A549 (cell line): ENCODE results near the gene H2AZ2. TPM values are rescaled to one million over a fixed set of nuclear protein-coding genes. Genes with fewer than 3 reads are reported as not detected.
"Not testable (repeated sequence)": the region's sequence is repeated elsewhere in the genome, so short reads cannot be mapped to it uniquely, and the experiment has no call there.

Experiments
- ATAC-seq, 2 experiments: fragments of 200-7000 bp in 1 of 2; fragments of >200 bp in 1 of 2; cut with Nextera tagmentation in 1 of 2; cut with Tn5 transposase in 1 of 2; 3 replicates each; pipeline versions ENCODE4 v1.8.0 to v1.9.1; 2018 to 2020; ENCODE audit warnings: mild to moderate bottlenecking in 1 of 2, moderate library complexity in 1 of 2
- CTCF ChIA-PET: fragments of 300-600 bp; sonication (Branson Sonifier 250); formaldehyde crosslinking; extraction: SDS; loops from one replicate; lab custom pipeline; 2021; ENCODE audit warnings: antibody characterized with exemption, inconsistent platforms; lab: Yijun Ruan, JAX
- POLR2A ChIA-PET: fragments of 350-600 bp; formaldehyde crosslinking; extraction: SDS; loops from one replicate; lab custom pipeline; 2021; ENCODE audit warnings: antibody characterized with exemption, inconsistent platforms; lab: Yijun Ruan, JAX
- DNase-seq, 2 experiments: peaks; one replicate each; pipeline versions ENCODE4 v3.0.0 to v3.0.0-alpha.2; 2011 to 2016; ENCODE audit warnings: low read depth in 1 of 2, low spot score in 1 of 2
- FAIRE-seq: peaks from 2 replicates; lab custom pipeline; 2011; peaks lifted over from hg19 to GRCh38; lab: Jason Lieb, UNC
- H3K27ac ChIP-seq, 2 experiments: fragments of >200 bp; sonication (Bioruptor Twin); formaldehyde crosslinking; 3 replicates each; pipeline ENCODE4 v1.5.1; 2016 to 2017
- H3K4me1 ChIP-seq: fragments of >200 bp; sonication (Bioruptor Twin); formaldehyde crosslinking; 3 replicates; pipeline ENCODE4 v1.6.1; 2016
- H3K4me2 ChIP-seq: fragments of >200 bp; sonication (Bioruptor Twin); formaldehyde crosslinking; 3 replicates; pipeline ENCODE4 v1.6.1; 2016
- H3K4me3 ChIP-seq: fragments of >200 bp; sonication (Bioruptor Twin); formaldehyde crosslinking; 3 replicates; pipeline ENCODE4 v1.5.1; 2016
- H3K9me3 ChIP-seq: fragments of >200 bp; sonication (Bioruptor Twin); formaldehyde crosslinking; 3 replicates; pipeline ENCODE4 v1.6.1; 2016
- ATOH8 ChIP-seq: fragments of 250-450 bp; sonication (Bioruptor Pico); IDR thresholded peaks from 2 replicates; pipeline ENCODE4 v1.5.0; 2020; ENCODE audit warnings: low read depth, mild to moderate bottlenecking, moderate library complexity
- CEBPB ChIP-seq, 2 experiments: fragments of >200 bp in 1 of 2; sonication (Bioruptor Twin) in 1 of 2; formaldehyde crosslinking in 1 of 2; IDR thresholded peaks; 2 replicates each; pipeline ENCODE4 v1.6.1; 2012 to 2016
- CHD2 ChIP-seq: fragments of 150-350 bp; IDR thresholded peaks from 2 replicates; pipeline ENCODE4 v1.6.1; 2014; ENCODE audit warnings: low read length; ENCODE audit not compliant: partially characterized antibody
- E2F6 ChIP-seq: IDR thresholded peaks from 2 replicates; pipeline ENCODE4 v1.6.1; 2012; ENCODE audit warnings: low read depth, borderline replicate concordance
- ESRRA ChIP-seq: fragments of 150-350 bp; IDR thresholded peaks from 2 replicates; pipeline ENCODE4 v1.6.1; 2014; ENCODE audit warnings: mild to moderate bottlenecking, low read length, borderline replicate concordance
- FOSL2 ChIP-seq, 2 experiments: fragments of 450-650 bp in 1 of 2; fragments of >200 bp in 1 of 2; sonication (Bioruptor Twin) in 1 of 2; formaldehyde crosslinking; IDR thresholded peaks; 2 replicates each; pipeline versions ENCODE4 v1.5.0 to v1.6.1; 2016 to 2020; ENCODE audit warnings: mild to moderate bottlenecking in 1 of 2, moderate library complexity in 1 of 2
- FOXS1 ChIP-seq: fragments of 250-450 bp; sonication (Bioruptor Pico); IDR thresholded peaks from 2 replicates; pipeline ENCODE4 v1.5.0; 2020; ENCODE audit warnings: mild to moderate bottlenecking, moderate library complexity
- HMGXB4 ChIP-seq: fragments of 250-450 bp; sonication (Bioruptor Pico); IDR thresholded peaks from 2 replicates; pipeline ENCODE4 v1.5.0; 2021; ENCODE audit warnings: mild to moderate bottlenecking, moderate library complexity, borderline replicate concordance
- KDM1A ChIP-seq: fragments of 200-600 bp; sonication (generic); IDR thresholded peaks from 2 replicates; pipeline ENCODE4 v1.6.1; 2016; ENCODE audit warnings: low read depth, mild to moderate bottlenecking
- NPAS2 ChIP-seq: fragments of 250-450 bp; sonication (Bioruptor Pico); IDR thresholded peaks from 2 replicates; pipeline ENCODE4 v1.8.0; 2022; ENCODE audit warnings: mild to moderate bottlenecking, moderate library complexity, borderline replicate concordance
- ZFP36 ChIP-seq: fragments of 450-650 bp; IDR thresholded peaks from 2 replicates; pipeline ENCODE4 v1.6.1; 2014; ENCODE audit warnings: borderline replicate concordance; ENCODE audit not compliant: partially characterized antibody
- WGBS: methylation state at CpG from one replicate; pipeline ENCODE4 v1.1.6; 2017; ENCODE audit errors: missing lambda C conversion rate; 5-methylcytosine and 5-hydroxymethylcytosine counted together
- polyA plus RNA-seq, 4 experiments: library from polyadenylated mRNA; depleted of rRNA in 3 of 4; stranded (reverse); fragments of >200 nt; fragmentation: RNase III in 1 of 4; extraction: RNeasy Plus Mini Kit Qiagen cat#74134 plus additional on column Dnase treatment in 1 of 4; gene quantifications; 2 replicates in 3 of 4; 3 replicates in 1 of 4; pipeline ENCODE4 v1.2.3, GENCODE V29; 2011 to 2017
- TF ChIP-seq, protein P1 (sequence below): IDR thresholded peaks from 2 replicates; pipeline ENCODE4 v1.6.1; 2012
- TF ChIP-seq, protein P2 (sequence below): fragments of 200-600 bp; sonication (generic); IDR thresholded peaks from 2 replicates; pipeline ENCODE4 v1.6.1; 2016; ENCODE audit warnings: antibody characterized with exemption, mild to moderate bottlenecking, moderate library complexity
- TF ChIP-seq, protein P3 (sequence below): fragments of >200 bp; sonication (Bioruptor Twin); formaldehyde crosslinking; IDR thresholded peaks from 2 replicates; pipeline ENCODE4 v1.6.1; 2016

Gene H2AZ2
- polyA plus RNA-seq, 2 of the 4 experiments (the other 2 are of a cell fraction): 241 to 262 TPM

DNA sequence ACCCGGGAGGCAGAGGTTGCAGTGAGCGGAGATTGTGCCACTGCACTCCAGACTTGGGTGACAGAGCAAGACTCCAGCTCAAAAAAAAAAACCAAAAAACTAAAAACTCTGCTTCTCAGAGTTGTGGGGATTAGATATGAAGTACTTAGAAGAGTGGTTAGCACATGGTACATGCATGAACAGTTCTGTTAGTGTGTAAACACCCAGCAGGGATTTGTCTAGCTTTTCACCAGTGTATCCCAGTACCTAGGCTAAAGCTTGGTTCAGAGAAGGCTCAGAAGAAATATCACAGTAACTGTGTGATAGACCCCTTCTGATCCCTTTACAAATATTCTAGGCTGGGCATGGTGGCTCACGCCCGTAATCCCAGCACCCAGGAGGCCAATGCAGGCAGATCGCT is 41.9 kb downstream of the H2AZ2 start (continued):
- TF ChIP-seq E2F6 (no peak), ATOH8 (no peak)

DNA sequence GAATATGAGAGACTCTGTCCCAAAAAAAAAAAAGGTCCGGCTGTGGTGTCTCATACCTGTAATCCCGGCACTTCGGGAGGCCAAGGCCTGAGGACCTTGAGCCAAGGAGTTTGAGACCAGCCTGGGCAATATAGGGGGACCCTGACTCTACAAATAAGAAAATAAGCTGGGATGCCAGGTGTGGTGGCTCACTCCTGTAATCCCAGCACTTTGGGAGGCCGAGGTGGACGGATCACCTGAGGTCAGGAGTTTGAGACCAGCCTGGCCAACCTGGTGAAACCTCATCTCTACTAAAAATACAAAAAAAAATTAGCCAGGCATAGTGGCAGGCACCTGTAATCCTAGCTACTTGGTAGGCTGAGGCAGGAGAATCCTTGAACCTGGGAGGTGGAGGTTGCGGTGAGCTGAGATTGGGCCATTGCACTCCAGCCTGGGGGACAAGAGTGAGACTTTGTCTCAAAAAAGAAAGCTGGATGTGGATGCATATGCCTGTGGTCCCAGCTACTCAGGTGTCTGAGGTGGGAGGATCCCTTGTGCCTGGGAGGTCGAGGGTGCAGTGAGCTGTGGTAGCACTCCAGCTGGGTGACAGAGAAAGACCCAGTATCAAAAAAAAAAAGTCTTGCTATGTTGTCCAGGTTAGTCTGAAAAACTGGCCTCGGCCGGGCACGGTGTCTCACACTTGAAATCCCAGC is 43.9 kb downstream of the H2AZ2 start:
- ChIA-PET CTCF (interaction anchor here (0.6 to 4.3 kb wide), 4 partner anchors 12 to 106 kb away, joined by 3 to 16 read pairs (median 4); partner anchors contain the start of gene H2AZ2), POLR2A (interaction anchor here (0.7 to 1.0 kb wide), 2 partner anchors 44 to 80 kb away, joined by 3 read pairs; partner anchors contain the start of gene H2AZ2)
- H3K4me3 ChIP-seq, H3K27ac ChIP-seq, H3K4me2 ChIP-seq, DNase-seq, H3K9me3 ChIP-seq: not testable (repeated sequence)
- WGBS: 90% methylated on average over 10 of the region's 10 CpGs
- peak in 1 of 2 experiments; percentile 2; a peak in 2 of 6 replicates for ATAC-seq
- TF ChIP-seq, protein P1, sequence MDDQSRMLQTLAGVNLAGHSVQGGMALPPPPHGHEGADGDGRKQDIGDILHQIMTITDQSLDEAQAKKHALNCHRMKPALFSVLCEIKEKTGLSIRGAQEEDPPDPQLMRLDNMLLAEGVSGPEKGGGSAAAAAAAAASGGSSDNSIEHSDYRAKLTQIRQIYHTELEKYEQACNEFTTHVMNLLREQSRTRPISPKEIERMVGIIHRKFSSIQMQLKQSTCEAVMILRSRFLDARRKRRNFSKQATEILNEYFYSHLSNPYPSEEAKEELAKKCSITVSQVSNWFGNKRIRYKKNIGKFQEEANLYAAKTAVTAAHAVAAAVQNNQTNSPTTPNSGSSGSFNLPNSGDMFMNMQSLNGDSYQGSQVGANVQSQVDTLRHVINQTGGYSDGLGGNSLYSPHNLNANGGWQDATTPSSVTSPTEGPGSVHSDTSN: peak; percentile 60; the same call in 1 of the 2 replicates
- TF ChIP-seq, all 56 proteins: peak for 1; not testable (repeated sequence) for 55
- not testable (repeated sequence) for FAIRE-seq
- peaks cover 20% of the 10 kb centered on the region for H3K4me1 ChIP-seq

DNA sequence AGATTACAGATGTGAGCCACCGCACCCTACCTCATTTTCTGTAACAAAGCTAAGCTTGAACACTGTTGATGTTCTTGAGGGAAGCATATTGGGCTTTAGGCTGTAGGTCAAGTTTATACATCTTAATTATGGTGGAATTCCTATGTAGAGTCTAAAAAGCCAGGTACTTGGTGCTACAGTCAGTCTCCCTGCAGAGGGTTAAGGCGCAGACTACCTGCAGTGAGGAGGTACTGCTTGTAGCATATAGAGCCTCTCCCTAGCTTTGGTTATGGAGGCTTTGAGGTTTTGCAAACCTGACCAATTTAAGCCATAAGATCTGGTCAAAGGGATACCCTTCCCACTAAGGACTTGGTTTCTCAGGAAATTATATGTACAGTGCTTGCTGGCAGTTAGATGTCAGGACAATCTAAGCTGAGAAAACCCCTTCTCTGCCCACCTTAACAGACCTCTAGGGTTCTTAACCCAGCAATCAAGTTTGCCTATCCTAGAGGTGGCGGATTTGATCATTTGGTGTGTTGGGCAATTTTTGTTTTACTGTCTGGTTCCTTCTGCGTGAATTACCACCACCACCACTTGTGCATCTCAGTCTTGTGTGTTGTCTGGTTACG is 45.4 kb downstream of the H2AZ2 start:
- CTCF ChIA-PET: interaction anchor here (1.2 to 4.3 kb wide), 2 partner anchors 9 to 45 kb away, joined by 4 to 16 read pairs; partner anchors contain the start of gene H2AZ2

More for the DNA sequence above, 45.4 kb downstream of the H2AZ2 start:
- Histone ChIP-seq H3K4me3 (no peak overlapping the region), H3K4me1 (peaks cover 21% of the 10 kb centered on the region)
- POLR2A ChIA-PET: no interaction called here
- TF ChIP-seq, protein P2, sequence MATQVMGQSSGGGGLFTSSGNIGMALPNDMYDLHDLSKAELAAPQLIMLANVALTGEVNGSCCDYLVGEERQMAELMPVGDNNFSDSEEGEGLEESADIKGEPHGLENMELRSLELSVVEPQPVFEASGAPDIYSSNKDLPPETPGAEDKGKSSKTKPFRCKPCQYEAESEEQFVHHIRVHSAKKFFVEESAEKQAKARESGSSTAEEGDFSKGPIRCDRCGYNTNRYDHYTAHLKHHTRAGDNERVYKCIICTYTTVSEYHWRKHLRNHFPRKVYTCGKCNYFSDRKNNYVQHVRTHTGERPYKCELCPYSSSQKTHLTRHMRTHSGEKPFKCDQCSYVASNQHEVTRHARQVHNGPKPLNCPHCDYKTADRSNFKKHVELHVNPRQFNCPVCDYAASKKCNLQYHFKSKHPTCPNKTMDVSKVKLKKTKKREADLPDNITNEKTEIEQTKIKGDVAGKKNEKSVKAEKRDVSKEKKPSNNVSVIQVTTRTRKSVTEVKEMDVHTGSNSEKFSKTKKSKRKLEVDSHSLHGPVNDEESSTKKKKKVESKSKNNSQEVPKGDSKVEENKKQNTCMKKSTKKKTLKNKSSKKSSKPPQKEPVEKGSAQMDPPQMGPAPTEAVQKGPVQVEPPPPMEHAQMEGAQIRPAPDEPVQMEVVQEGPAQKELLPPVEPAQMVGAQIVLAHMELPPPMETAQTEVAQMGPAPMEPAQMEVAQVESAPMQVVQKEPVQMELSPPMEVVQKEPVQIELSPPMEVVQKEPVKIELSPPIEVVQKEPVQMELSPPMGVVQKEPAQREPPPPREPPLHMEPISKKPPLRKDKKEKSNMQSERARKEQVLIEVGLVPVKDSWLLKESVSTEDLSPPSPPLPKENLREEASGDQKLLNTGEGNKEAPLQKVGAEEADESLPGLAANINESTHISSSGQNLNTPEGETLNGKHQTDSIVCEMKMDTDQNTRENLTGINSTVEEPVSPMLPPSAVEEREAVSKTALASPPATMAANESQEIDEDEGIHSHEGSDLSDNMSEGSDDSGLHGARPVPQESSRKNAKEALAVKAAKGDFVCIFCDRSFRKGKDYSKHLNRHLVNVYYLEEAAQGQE: no peak
- no peak for TF ChIP-seq CEBPB (IDR thresholded peaks at IDR 0.05)
- TF ChIP-seq KDM1A: no peak
- TF ChIP-seq FOSL2 (IDR thresholded peaks at IDR 0.05): no peak
- no peak for TF ChIP-seq FOSL2 (CRISPR knock-in tag; IDR thresholded peaks at IDR 0.05)
- TF ChIP-seq FOXS1 (CRISPR knock-in tag): no peak
- TF ChIP-seq CHD2: no peak
- no peak for TF ChIP-seq ESRRA
- TF ChIP-seq NPAS2: no peak
- no peak for TF ChIP-seq ZFP36
- TF ChIP-seq, protein P3, sequence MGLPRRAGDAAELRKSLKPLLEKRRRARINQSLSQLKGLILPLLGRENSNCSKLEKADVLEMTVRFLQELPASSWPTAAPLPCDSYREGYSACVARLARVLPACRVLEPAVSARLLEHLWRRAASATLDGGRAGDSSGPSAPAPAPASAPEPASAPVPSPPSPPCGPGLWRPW: no peak
- no peak for TF ChIP-seq HMGXB4 (CRISPR knock-in tag)
- TF ChIP-seq, all 56 proteins: peak for 0
- ATAC-seq: peak in 1 of 2 experiments; percentile 27; a peak in 1 of 6 replicates
- Histone ChIP-seq H3K4me2 (no peak overlapping the region), H3K9me3 (no peaks in the 10 kb centered on the region), H3K27ac (no peak overlapping the region)
- no peak for DNase-seq
- 98% methylated on average over 5 of the region's 5 CpGs for WGBS
- FAIRE-seq: no peak
